Fibroblast of lung (primary cell): ENCODE results near the gene ELMO1.

Experiments used
- CTCF ChIP-seq, 2 donors: IDR thresholded peaks in 1 of 2; conservative IDR thresholded peaks in 1 of 2; 1 replicate in 1 of 2; 2 replicates in 1 of 2; pipeline ENCODE4 v1.5.1; 2011 to 2012; ENCODE audit warnings: low read length in 2 of 2, control low read depth in 1 of 2, inconsistent platforms in 1 of 2, low read depth in 1 of 2, mild to moderate bottlenecking in 1 of 2
- EZH2 ChIP-seq: IDR thresholded peaks from 2 replicates; pipeline ENCODE4 v1.5.1; 2012; ENCODE audit warnings: low read length, control low read depth, mild to moderate bottlenecking; ENCODE audit errors: missing control alignments

GRCh38 chr7:36875794-36876193 lies 572.9 kb downstream of the ELMO1 start:
- no peak for TF ChIP-seq CTCF (conservative IDR thresholded peaks at IDR 0.05 in 1 of 2, IDR thresholded peaks at IDR 0.05 in 1 of 2; ENCODE audit: low read depth in 1 of 2, low read length in 2 of 2)
- TF ChIP-seq EZH2, result no peak
